Lung (tissue), 12 donors: ENCODE data around the gene CABP5. TPM values are rescaled to one million over a fixed set of nuclear protein-coding genes. Genes with fewer than 3 reads are reported as not detected.

ENCODE experiments used
- ATAC-seq: fragments of 200-7000 bp; cut with Tn5 transposase; one replicate; pipeline ENCODE4 v1.9.1; 2020; ENCODE audit warnings: moderate number of reproducible peaks; ENCODE audit not compliant: insufficient read depth, low FRiP score
- DNase-seq, 3 donors: peaks; one replicate each; pipeline ENCODE4 v3.0.0-alpha.2; 2013 to 2017
- H3K27ac ChIP-seq, 2 donors: one replicate each; pipeline ENCODE4 v1.5.1; 2013; ENCODE audit warnings: mild to moderate bottlenecking in 2 of 2, moderate library complexity in 2 of 2, control low read depth in 1 of 2, inconsistent platforms in 1 of 2, low read depth in 1 of 2, low read length in 1 of 2
- H3K27me3 ChIP-seq, 3 donors: one replicate each; pipeline ENCODE4 v1.5.1; 2013; ENCODE audit warnings: low read length in 2 of 3; ENCODE audit not compliant: control insufficient read depth in 3 of 3, insufficient read depth in 3 of 3
- H3K36me3 ChIP-seq, 4 donors: one replicate each; pipeline ENCODE4 v1.5.1; 2013; ENCODE audit warnings: low read length in 4 of 4, mild to moderate bottlenecking in 1 of 4, moderate library complexity in 1 of 4; ENCODE audit not compliant: control insufficient read depth in 4 of 4, insufficient read depth in 4 of 4
- H3K4me1 ChIP-seq, 5 donors: one replicate each; pipeline ENCODE4 v1.5.1; 2013; ENCODE audit warnings: low read length in 5 of 5, mild to moderate bottlenecking in 2 of 5, moderate library complexity in 1 of 5; ENCODE audit not compliant: control insufficient read depth in 5 of 5, insufficient read depth in 5 of 5
- H3K4me3 ChIP-seq: one replicate; pipeline ENCODE4 v1.5.1; 2013; ENCODE audit warnings: mild to moderate bottlenecking, control low read depth, moderate library complexity
- H3K9ac ChIP-seq, 2 donors: one replicate each; pipeline ENCODE4 v1.5.1; 2013; ENCODE audit warnings: low read length in 2 of 2, control low read depth in 1 of 2; ENCODE audit not compliant: insufficient read depth in 1 of 2
- H3K9me3 ChIP-seq, 4 donors: one replicate each; pipeline ENCODE4 v1.5.1; 2013; ENCODE audit warnings: low read length in 3 of 4, mild to moderate bottlenecking in 1 of 4, moderate library complexity in 1 of 4; ENCODE audit not compliant: control insufficient read depth in 4 of 4, insufficient read depth in 3 of 4
- WGBS, 2 donors: extraction: QIAGEN DNeasy Blood & Tissue Kit; methylation state at CpG; one replicate each; pipeline ENCODE4 v1.1.7; 2013; 5-methylcytosine and 5-hydroxymethylcytosine counted together
- polyA plus RNA-seq, 2 donors: library from polyadenylated mRNA; stranded (reverse); fragments of 200-250 nt; gene quantifications; one replicate each; pipeline ENCODE4 v1.2.1, GENCODE V29; 2013
- total RNA-seq, 2 donors: library from RNA; depleted of rRNA in 1 of 2; stranded (reverse); fragments of >200 nt in 1 of 2; gene quantifications; one replicate each; pipeline ENCODE4 v1.2.1, GENCODE V29; 2014 to 2021
- TF ChIP-seq, protein P1 (sequence below): IDR thresholded peaks from 2 replicates; pipeline ENCODE4 v1.5.1; 2012; ENCODE audit warnings: mild to moderate bottlenecking; ENCODE audit errors: control extremely low read depth, extremely low read depth
- donor health status: control.
- donor health status: control.
- donor health status: Bipolar disorder and iron deficiency.
- donor health status: healthy.
- donor health status: DM: yes; HTN: yes; CAD: no.

CABP5 gene
- total and polyA plus RNA-seq, 4 donors, result 0.07 to 0.14 TPM; not detected in 2

DNA sequence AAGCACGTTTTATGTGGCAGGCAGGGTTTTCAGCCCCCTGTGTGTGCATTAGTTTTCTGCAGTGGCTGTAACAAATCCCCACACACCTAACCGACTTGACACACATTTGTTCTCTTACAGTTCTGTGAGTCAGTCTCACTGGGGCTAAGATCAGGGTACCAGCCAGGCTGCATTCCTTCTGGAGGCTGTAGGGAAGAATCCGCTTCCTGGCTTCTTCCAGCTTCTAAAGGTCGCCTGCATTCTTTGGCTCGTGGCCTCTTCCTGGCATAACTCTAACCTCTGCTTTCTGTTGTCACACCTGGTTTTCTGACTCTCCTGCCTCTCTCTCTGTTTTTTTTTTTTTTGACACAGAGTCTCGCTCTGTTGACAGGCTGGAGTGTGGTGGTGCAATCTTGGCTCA lies 43.0 kb downstream of the CABP5 start:
- peaks cover 0 to 4% (median 0%) of the 10 kb centered on the region in 4 donors for H3K9me3 ChIP-seq
- no peak overlapping the region for H3K4me3 ChIP-seq
- DNase-seq (no peak), ATAC-seq (no peak)
- H3K36me3 ChIP-seq, result no peaks in the 10 kb centered on the region
- H3K27ac ChIP-seq, result no peak overlapping the region
- no peaks in the 10 kb centered on the region for H3K4me1 ChIP-seq
- H3K27me3 ChIP-seq, result no peaks in the 10 kb centered on the region
- no peak overlapping the region for H3K9ac ChIP-seq
- WGBS, 2 donors, result 83 to 85% methylated on average over 6 of the region's 6 CpGs
- TF ChIP-seq, protein P1, sequence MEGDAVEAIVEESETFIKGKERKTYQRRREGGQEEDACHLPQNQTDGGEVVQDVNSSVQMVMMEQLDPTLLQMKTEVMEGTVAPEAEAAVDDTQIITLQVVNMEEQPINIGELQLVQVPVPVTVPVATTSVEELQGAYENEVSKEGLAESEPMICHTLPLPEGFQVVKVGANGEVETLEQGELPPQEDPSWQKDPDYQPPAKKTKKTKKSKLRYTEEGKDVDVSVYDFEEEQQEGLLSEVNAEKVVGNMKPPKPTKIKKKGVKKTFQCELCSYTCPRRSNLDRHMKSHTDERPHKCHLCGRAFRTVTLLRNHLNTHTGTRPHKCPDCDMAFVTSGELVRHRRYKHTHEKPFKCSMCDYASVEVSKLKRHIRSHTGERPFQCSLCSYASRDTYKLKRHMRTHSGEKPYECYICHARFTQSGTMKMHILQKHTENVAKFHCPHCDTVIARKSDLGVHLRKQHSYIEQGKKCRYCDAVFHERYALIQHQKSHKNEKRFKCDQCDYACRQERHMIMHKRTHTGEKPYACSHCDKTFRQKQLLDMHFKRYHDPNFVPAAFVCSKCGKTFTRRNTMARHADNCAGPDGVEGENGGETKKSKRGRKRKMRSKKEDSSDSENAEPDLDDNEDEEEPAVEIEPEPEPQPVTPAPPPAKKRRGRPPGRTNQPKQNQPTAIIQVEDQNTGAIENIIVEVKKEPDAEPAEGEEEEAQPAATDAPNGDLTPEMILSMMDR, result no peak

DNA sequence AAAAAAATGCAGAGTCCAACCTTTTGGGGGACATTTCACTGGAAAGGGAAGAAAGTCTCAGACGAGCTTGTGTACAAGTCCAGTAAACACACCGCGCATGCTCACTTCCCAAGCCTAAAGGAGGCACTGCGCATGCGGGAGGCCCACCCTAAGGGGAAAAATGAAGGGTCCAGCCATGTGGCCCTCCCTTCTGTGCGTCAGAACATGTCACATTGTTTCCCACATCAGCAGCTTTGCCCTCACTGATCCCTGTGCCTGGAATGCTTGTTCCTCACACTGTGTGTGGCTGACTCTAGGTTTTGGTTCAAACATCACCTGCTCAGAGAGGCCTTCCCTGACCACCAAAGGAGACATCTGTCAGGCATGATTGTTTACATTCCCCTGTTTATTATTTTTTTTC lies 45.1 kb downstream of the CABP5 start:
- TF ChIP-seq, protein P1, result no peak
- no peak overlapping the region for H3K9ac ChIP-seq
- no peak for ATAC-seq
- no peaks in the 10 kb centered on the region for H3K4me1 ChIP-seq
- peaks cover 0 to 4% (median 0%) of the 10 kb centered on the region in 4 donors for H3K9me3 ChIP-seq
- H3K36me3 ChIP-seq, result no peaks in the 10 kb centered on the region
- DNase-seq, result no peak
- H3K27ac ChIP-seq, result no peak overlapping the region
- H3K27me3 ChIP-seq, result no peaks in the 10 kb centered on the region
- 81 to 87% methylated on average over 6 of the region's 6 CpGs for WGBS, 2 donors
- H3K4me3 ChIP-seq, result no peak overlapping the region

DNA sequence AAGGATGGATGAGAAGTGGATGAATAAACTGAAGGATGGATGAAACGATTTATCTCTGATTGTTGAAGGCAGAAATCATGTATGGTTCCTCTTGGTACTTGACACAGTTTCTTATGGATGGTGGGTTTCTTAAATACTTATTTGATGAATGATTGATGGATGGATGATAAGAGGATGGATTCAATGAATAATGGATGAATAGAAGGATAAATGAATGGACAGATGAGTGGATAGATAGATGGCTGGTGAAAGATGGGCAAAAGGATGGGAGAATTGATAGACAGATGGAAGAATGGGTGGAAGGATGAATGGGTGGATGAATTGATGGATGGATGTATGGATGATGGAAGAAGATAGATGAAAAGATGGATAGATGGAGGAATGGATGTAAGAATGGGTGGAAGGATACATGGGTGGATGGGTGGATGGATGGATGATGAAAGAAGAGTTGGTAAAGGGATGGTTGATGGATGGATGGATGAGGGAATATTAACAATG lies 47.6 kb downstream of the CABP5 start:
- ATAC-seq, result no peak
- Histone ChIP-seq H3K9ac (no peak overlapping the region), H3K9me3 (peaks cover 0 to 4% (median 0%) of the 10 kb centered on the region in 4 donors), H3K27ac (no peak overlapping the region), H3K36me3 (no peaks in the 10 kb centered on the region), H3K4me3 (no peak overlapping the region), H3K27me3 (peaks cover 0 to under 1% (median 0%) of the 10 kb centered on the region in 3 donors), H3K4me1 (no peaks in the 10 kb centered on the region)
- DNase-seq, result no peak
- WGBS, 2 donors, result 74 to 85% methylated on average over 1 of the region's 1 CpG
- TF ChIP-seq, protein P1, result no peak
